ENCODE results near the gene INHBE. TPM values are rescaled to one million over a fixed set of nuclear protein-coding genes. Genes with fewer than 3 reads are reported as not detected.
A peak's percentile ranks its signal among the peaks of the same experiment; 100 is the strongest.

INHBE gene
- total and polyA plus RNA-seq, 2 experiments from 2014 or later, result 5.6 to 29.0 TPM

DNA sequence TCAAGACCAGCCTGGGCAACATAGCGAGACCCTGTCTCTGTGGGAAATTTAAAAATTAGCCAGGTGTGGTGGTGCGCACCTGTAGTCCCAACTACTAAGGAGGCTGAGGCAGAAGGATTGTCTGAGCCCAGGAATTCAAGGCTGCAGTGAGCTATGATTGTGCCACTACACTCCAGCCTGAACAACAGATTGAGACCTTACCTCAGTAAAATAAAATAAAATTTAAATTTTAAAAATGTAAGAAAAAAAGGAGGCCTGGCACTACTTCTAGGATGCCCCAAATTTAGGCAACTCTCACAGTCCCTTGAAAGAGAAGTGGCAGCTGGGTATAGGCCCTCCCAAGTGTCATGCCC is 918 bp upstream of the INHBE start:
- H3K9me3 Mint-ChIP-seq, result no peaks in the 10 kb centered on the region; the same call in 2 of the 3 replicates
- peak overlapping the region; percentile 82 for H3K4me3 Mint-ChIP-seq

More for the DNA sequence above, 918 bp upstream of the INHBE start:
- Histone ChIP-seq H3K4me1 (ENCODE audit: insufficient read depth) (peaks cover 60% of the 10 kb centered on the region), H3K36me3 (ENCODE audit: insufficient read depth) (no peaks in the 10 kb centered on the region), H3F3A (replicated peaks; ENCODE audit: low read depth) (peaks cover 10% of the 10 kb centered on the region; the same call in 1 of the 2 replicates), H4K20me1 (replicated peaks; ENCODE audit: insufficient read depth) (no peaks in the 10 kb centered on the region), H3K27ac (ENCODE audit: low read depth) (peak overlapping the region; percentile 99), H2AFZ (no peak overlapping the region), H3K4me3 (no peak overlapping the region; the same call in 1 of the 2 replicates), H3K4me2 (peak overlapping the region; percentile 74), H3K79me2 (replicated peaks; ENCODE audit: insufficient read depth) (peaks cover 19% of the 10 kb centered on the region), H3K27me3 (ENCODE audit: insufficient read depth) (no peaks in the 10 kb centered on the region), H3K9me2 (ENCODE audit: insufficient read depth) (no peaks in the 10 kb centered on the region)
- Mint-ChIP-seq H3K27ac (peak overlapping the region; percentile 100), H3K4me1 (peaks cover 60% of the 10 kb centered on the region), H3K27me3 (ENCODE audit: insufficient read depth, low read depth, poor library complexity) (peaks cover 35% of the 10 kb centered on the region), H3K36me3 (ENCODE audit: low read depth) (peaks cover 25% of the 10 kb centered on the region)
- no peak for ATAC-seq
- DNase-seq (ENCODE audit: low spot score), result no peak
- no peak for TF ChIP-seq CREB1 (CRISPR knock-in tag; IDR thresholded peaks at IDR 0.05; ENCODE audit: low read depth)
- no peak for TF ChIP-seq JUNB (IDR thresholded peaks at IDR 0.05; ENCODE audit: unreplicated experiment)
- TF ChIP-seq ZNF331 (CRISPR knock-in tag; IDR thresholded peaks at IDR 0.05; ENCODE audit: low read depth), result no peak
- TF ChIP-seq POLR2AphosphoS5 (IDR thresholded peaks at IDR 0.05; ENCODE audit: low read depth), result no peak
- TF ChIP-seq, protein P1, sequence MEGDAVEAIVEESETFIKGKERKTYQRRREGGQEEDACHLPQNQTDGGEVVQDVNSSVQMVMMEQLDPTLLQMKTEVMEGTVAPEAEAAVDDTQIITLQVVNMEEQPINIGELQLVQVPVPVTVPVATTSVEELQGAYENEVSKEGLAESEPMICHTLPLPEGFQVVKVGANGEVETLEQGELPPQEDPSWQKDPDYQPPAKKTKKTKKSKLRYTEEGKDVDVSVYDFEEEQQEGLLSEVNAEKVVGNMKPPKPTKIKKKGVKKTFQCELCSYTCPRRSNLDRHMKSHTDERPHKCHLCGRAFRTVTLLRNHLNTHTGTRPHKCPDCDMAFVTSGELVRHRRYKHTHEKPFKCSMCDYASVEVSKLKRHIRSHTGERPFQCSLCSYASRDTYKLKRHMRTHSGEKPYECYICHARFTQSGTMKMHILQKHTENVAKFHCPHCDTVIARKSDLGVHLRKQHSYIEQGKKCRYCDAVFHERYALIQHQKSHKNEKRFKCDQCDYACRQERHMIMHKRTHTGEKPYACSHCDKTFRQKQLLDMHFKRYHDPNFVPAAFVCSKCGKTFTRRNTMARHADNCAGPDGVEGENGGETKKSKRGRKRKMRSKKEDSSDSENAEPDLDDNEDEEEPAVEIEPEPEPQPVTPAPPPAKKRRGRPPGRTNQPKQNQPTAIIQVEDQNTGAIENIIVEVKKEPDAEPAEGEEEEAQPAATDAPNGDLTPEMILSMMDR (conservative IDR thresholded peaks at IDR 0.05; ENCODE audit: low read depth in 2 of 2), result no peak
- no peak for TF ChIP-seq EZH2 (IDR thresholded peaks at IDR 0.05; ENCODE audit: low read depth, unreplicated experiment)
- TF ChIP-seq ETS1 (IDR thresholded peaks at IDR 0.05), result no peak
- TF ChIP-seq STAT1 (IDR thresholded peaks at IDR 0.05; ENCODE audit: unreplicated experiment), result no peak
- TF ChIP-seq ZNF114 (CRISPR knock-in tag; IDR thresholded peaks at IDR 0.05), result no peak
- no peak for TF ChIP-seq REST (IDR thresholded peaks at IDR 0.05; ENCODE audit: unreplicated experiment)
- TF ChIP-seq EZH2phosphoT487 (IDR thresholded peaks at IDR 0.05; ENCODE audit: unreplicated experiment), result no peak
- TF ChIP-seq, protein P2, sequence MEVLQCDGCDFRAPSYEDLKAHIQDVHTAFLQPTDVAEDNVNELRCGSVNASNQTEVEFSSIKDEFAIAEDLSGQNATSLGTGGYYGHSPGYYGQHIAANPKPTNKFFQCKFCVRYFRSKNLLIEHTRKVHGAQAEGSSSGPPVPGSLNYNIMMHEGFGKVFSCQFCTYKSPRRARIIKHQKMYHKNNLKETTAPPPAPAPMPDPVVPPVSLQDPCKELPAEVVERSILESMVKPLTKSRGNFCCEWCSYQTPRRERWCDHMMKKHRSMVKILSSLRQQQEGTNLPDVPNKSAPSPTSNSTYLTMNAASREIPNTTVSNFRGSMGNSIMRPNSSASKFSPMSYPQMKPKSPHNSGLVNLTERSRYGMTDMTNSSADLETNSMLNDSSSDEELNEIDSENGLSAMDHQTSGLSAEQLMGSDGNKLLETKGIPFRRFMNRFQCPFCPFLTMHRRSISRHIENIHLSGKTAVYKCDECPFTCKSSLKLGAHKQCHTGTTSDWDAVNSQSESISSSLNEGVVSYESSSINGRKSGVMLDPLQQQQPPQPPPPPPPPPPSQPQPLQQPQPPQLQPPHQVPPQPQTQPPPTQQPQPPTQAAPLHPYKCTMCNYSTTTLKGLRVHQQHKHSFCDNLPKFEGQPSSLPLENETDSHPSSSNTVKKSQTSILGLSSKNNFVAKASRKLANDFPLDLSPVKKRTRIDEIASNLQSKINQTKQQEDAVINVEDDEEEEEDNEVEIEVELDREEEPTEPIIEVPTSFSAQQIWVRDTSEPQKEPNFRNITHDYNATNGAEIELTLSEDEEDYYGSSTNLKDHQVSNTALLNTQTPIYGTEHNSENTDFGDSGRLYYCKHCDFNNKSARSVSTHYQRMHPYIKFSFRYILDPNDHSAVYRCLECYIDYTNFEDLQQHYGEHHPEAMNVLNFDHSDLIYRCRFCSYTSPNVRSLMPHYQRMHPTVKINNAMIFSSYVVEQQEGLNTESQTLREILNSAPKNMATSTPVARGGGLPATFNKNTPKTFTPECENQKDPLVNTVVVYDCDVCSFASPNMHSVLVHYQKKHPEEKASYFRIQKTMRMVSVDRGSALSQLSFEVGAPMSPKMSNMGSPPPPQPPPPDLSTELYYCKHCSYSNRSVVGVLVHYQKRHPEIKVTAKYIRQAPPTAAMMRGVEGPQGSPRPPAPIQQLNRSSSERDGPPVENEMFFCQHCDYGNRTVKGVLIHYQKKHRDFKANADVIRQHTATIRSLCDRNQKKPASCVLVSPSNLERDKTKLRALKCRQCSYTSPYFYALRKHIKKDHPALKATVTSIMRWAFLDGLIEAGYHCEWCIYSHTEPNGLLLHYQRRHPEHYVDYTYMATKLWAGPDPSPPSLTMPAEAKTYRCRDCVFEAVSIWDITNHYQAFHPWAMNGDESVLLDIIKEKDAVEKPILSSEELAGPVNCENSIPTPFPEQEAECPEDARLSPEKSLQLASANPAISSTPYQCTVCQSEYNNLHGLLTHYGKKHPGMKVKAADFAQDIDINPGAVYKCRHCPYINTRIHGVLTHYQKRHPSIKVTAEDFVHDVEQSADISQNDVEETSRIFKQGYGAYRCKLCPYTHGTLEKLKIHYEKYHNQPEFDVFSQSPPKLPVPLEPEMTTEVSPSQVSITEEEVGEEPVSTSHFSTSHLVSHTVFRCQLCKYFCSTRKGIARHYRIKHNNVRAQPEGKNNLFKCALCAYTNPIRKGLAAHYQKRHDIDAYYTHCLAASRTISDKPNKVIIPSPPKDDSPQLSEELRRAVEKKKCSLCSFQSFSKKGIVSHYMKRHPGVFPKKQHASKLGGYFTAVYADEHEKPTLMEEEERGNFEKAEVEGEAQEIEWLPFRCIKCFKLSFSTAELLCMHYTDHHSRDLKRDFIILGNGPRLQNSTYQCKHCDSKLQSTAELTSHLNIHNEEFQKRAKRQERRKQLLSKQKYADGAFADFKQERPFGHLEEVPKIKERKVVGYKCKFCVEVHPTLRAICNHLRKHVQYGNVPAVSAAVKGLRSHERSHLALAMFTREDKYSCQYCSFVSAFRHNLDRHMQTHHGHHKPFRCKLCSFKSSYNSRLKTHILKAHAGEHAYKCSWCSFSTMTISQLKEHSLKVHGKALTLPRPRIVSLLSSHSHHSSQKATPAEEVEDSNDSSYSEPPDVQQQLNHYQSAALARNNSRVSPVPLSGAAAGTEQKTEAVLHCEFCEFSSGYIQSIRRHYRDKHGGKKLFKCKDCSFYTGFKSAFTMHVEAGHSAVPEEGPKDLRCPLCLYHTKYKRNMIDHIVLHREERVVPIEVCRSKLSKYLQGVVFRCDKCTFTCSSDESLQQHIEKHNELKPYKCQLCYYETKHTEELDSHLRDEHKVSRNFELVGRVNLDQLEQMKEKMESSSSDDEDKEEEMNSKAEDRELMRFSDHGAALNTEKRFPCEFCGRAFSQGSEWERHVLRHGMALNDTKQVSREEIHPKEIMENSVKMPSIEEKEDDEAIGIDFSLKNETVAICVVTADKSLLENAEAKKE (CRISPR knock-in tag; IDR thresholded peaks at IDR 0.05), result no peak
- TF ChIP-seq NANOG (IDR thresholded peaks at IDR 0.05; ENCODE audit: borderline replicate concordance), result no peak
